Effector memory CD8-positive, alpha-beta T cell (primary cell): ENCODE results near the gene ADSS1.

Experiments
- ATAC-seq: fragments of 150-1000 bp; cut with Tn5 transposase; replicated peaks from 2 replicates; pipeline ENCODE4 v1.10.0; 2021; ENCODE audit warnings: mild to moderate bottlenecking, moderate library complexity
- DNase-seq, 3 experiments: peaks; one replicate each; pipeline ENCODE4 v3.0.0; 2021
- H3K27ac Mint-ChIP-seq, 2 donors: one replicate each; pipeline ENCODE4 v1.8.0; 2022; ENCODE audit warnings: mild to moderate bottlenecking in 2 of 2, mixed read lengths in 2 of 2, moderate library complexity in 2 of 2
- H3K27me3 Mint-ChIP-seq, 2 donors: one replicate each; pipeline ENCODE4 v1.8.0; 2022; ENCODE audit warnings: mixed read lengths in 2 of 2
- H3K36me3 Mint-ChIP-seq: one replicate; pipeline ENCODE4 v1.8.0; 2022; ENCODE audit warnings: mild to moderate bottlenecking, moderate library complexity, mixed read lengths; ENCODE audit not compliant: insufficient read depth
- H3K4me1 Mint-ChIP-seq, 2 donors: one replicate each; pipeline ENCODE4 v1.8.0; 2022; ENCODE audit warnings: low read depth in 2 of 2, mixed read lengths in 2 of 2
- H3K4me3 Mint-ChIP-seq, 2 donors: one replicate each; pipeline ENCODE4 v1.8.0; 2022; ENCODE audit warnings: mild to moderate bottlenecking in 2 of 2, mixed read lengths in 2 of 2, moderate library complexity in 2 of 2
- H3K9me3 Mint-ChIP-seq, 2 donors: one replicate each; pipeline ENCODE4 v1.8.0; 2022; ENCODE audit warnings: mixed read lengths in 2 of 2

ADSS1 gene

DNA sequence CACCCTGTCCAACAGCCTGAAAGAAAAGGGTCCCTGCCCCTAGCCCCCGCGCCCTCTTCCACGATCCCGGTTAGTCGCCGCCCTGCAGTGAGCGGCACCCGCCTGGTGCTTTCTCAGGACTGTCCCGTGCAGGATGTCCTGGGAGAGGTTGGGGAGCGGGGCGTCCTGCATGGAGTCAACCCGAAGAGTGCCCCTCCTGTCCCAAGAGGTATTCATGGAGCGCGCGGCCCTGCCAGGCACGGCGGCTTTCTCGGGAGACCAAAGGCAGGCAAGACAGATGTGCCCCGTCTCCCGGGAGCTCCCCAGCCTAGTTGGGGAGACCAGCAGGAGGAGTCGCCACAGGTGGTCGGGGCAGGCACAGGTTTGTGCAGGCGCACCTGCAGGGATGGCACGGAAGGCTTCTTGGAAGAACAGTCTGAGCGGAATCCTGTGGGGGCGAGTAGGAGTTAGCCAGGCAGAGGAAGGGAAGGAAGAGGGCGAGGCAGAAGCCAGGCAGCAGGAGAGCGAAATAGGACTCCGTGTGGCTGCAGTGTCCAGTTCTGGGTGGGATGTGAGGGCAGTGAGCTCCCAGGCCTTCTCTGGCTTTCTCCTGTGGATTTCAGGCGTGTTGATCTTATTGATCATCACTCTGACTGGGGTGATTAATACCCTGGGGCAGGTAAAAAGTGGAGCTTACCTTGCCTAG, 29.6 kb downstream of the ADSS1 start:
- Mint-ChIP-seq H3K27ac (peak overlapping the region; percentile 96 to 97), H3K36me3 (peaks cover 39% of the 10 kb centered on the region), H3K27me3 (no peaks in the 10 kb centered on the region), H3K4me3 (peak overlapping the region; percentile 88 to 89), H3K4me1 (peaks cover 19 to 34% of the 10 kb centered on the region in 2 donors), H3K9me3 (no peaks in the 10 kb centered on the region)
- DNase-seq (no peak), ATAC-seq (no peak)

GRCh38 chr14:104754213-104754851, 30.3 kb downstream of the ADSS1 start:
- DNase-seq = no peak
- no peak for ATAC-seq
- peaks cover 46% of the 10 kb centered on the region for H3K36me3 Mint-ChIP-seq
- no peaks in the 10 kb centered on the region for H3K27me3 Mint-ChIP-seq
- peak overlapping the region; percentile 88 to 89 for H3K4me3 Mint-ChIP-seq
- peaks cover 19 to 34% of the 10 kb centered on the region in 2 donors for H3K4me1 Mint-ChIP-seq
- H3K27ac Mint-ChIP-seq = peak overlapping the region; percentile 96 to 97
- H3K9me3 Mint-ChIP-seq = no peaks in the 10 kb centered on the region

GRCh38 chr14:104755621-104756020, 31.6 kb downstream of the ADSS1 start:
- H3K27me3 Mint-ChIP-seq = no peaks in the 10 kb centered on the region
- H3K36me3 Mint-ChIP-seq = peaks cover 53% of the 10 kb centered on the region
- peaks cover 19 to 37% of the 10 kb centered on the region in 2 donors for H3K4me1 Mint-ChIP-seq
- no peaks in the 10 kb centered on the region for H3K9me3 Mint-ChIP-seq
- no peak overlapping the region for H3K4me3 Mint-ChIP-seq
- ATAC-seq (no peak), DNase-seq (no peak)
- peak overlapping the region; percentile 44 to 55 for H3K27ac Mint-ChIP-seq

- H3K4me1 Mint-ChIP-seq = peaks cover 19 to 39% of the 10 kb centered on the region in 2 donors
- H3K4me3 Mint-ChIP-seq = no peak overlapping the region
- peak overlapping the region in 1 of 2 donors; percentile 44 for H3K27ac Mint-ChIP-seq
- ATAC-seq = no peak
- no peaks in the 10 kb centered on the region for H3K9me3 Mint-ChIP-seq
- DNase-seq = no peak
- no peaks in the 10 kb centered on the region for H3K27me3 Mint-ChIP-seq
- peaks cover 59% of the 10 kb centered on the region for H3K36me3 Mint-ChIP-seq
Measured at GRCh38 chr14:104756477-104757237, 32.6 kb downstream of the ADSS1 start.

DNA sequence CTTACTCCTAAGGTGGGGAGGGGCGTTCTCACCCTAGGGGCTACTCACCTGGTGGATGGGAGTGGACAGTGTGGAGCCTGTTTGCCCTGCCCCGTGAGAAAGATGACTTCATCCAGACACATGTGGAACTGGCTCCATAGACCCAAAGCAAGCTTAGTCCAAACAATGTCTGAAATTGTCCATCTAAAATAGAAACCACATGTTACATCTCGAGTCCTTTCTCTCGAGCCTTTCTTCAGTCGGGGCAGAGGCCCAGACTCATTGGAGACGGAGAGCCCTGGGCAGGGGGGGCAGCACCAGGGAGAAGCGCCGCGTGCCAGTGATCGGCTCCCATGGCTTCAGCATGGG, 33.2 kb downstream of the ADSS1 start:
- Mint-ChIP-seq H3K27me3 (no peaks in the 10 kb centered on the region), H3K27ac (no peak overlapping the region), H3K36me3 (peaks cover 62% of the 10 kb centered on the region), H3K4me3 (no peak overlapping the region), H3K4me1 (peaks cover 20 to 39% of the 10 kb centered on the region in 2 donors), H3K9me3 (no peaks in the 10 kb centered on the region)
- ATAC-seq (no peak), DNase-seq (no peak)

DNA sequence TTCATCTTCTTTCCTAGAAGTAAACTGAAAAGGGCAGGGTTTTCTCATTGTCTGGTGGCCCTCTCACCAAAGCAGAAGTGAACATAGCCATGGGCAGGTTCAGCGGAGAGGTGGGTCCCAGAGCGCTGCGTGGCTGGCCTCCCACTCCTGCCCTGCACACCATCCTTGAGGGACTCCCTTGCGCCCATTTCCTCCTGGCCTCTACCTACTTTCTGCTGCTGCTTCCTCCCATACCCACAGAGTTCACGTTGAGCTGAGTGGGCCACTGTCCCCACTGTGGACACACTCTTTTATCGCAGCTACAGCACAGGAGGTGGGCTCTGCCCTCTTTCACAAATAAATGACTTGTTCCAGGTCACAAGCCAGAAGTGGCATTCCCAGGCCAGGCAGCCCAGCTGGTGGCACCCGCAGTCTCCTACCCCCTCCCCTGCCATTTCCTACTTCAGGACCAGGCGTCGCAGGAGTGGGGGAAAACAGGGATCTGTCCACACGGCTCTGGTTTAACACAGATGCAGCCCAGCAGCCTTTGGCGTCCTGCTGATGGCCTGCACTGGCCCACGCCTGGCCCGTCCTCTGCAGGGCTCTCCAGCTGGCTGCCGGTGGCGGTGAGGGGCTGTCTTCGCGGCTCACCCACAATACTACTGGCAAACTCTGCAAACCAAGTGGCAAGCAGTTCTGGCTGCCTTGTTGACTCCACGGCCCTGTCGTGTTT, 33.8 kb downstream of the ADSS1 start:
- Mint-ChIP-seq H3K4me3 (no peak overlapping the region), H3K9me3 (no peaks in the 10 kb centered on the region), H3K36me3 (peaks cover 59% of the 10 kb centered on the region)

DNA sequence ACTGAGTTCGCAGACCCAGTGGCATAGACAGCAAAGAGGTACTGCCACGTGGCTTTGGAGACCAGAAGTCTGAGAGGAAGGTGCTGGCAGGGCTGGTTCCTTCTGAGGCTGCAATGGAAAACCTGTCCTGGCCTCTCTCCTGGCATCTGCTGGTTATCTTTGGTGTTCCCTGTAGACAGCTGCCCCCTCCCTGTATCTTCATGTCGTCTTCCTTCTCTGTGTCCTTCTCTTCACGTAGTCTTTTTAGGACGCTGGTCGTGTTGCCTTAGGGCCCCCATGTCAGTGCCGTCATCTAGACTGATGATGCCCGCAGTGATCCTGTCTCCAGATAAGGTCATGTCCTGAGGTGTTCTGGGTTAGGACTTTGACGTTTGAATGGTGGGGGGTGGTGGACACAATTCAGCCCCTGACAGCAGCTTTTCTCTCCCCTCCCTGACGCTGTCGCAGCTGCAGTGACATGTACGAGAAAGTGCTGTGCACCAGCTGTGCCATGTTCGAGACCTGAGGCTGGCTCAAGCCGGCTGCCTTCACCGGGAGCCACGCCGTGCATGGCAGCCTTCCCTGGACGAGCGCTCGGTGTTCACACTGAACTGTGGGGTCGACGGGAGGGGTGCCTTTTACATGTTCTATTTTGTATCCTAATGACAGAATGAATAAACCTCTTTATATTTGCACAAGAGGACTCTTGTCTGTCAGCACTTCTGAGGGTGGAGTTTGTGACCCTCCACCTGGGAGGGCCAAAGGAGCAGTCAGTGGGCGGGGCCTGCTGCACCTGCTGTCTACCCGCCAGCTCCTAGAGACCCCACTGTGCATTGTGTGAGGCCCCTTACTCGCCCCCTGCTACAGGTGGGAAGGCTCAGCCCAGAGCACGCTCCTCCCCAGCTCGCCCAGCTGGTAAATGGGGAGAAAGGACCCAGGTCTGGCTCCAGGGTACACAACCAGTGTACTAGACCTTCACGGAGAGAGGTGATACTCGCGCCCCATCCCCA, 35.2 kb downstream of the ADSS1 start:
- H3K9me3 Mint-ChIP-seq = no peaks in the 10 kb centered on the region
- H3K27me3 Mint-ChIP-seq = no peaks in the 10 kb centered on the region
- DNase-seq = no peak
- H3K36me3 Mint-ChIP-seq = peaks cover 47% of the 10 kb centered on the region
- H3K27ac Mint-ChIP-seq = peak overlapping the region in 1 of 2 donors; percentile 67
- H3K4me3 Mint-ChIP-seq = no peak overlapping the region
- no peak for ATAC-seq
- peaks cover 14 to 26% of the 10 kb centered on the region in 2 donors for H3K4me1 Mint-ChIP-seq

More for the DNA sequence above, 33.8 kb downstream of the ADSS1 start:
- DNase-seq (no peak), ATAC-seq (no peak)
- Mint-ChIP-seq H3K27ac (no peak overlapping the region), H3K27me3 (no peaks in the 10 kb centered on the region), H3K4me1 (peaks cover 23 to 37% of the 10 kb centered on the region in 2 donors)

DNA sequence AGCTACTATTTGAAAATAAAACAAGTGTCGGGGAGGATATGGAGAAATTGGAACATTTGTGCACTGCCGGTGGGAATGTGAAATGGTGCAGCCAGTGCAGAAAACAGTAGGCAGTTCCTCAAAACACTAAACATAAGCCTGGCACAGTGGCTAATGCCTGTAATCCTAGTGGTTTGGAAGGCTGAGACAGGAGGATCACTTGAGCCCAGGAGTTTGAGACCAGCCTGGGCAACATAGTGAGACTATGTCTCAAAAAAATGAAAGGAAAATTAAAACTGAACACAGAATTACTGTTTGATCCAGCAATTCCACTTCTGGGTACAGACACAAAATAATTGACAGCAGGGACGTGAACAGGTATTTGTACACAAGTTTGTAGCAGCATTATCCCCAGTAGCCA, 41.5 kb downstream of the ADSS1 start:
- no peak for DNase-seq
- Mint-ChIP-seq H3K4me1 (peaks cover 5 to 7% of the 10 kb centered on the region in 2 donors), H3K27ac (no peak overlapping the region), H3K27me3 (no peaks in the 10 kb centered on the region), H3K4me3 (no peak overlapping the region), H3K36me3 (peaks cover 32% of the 10 kb centered on the region), H3K9me3 (no peaks in the 10 kb centered on the region)
- ATAC-seq = no peak

DNA sequence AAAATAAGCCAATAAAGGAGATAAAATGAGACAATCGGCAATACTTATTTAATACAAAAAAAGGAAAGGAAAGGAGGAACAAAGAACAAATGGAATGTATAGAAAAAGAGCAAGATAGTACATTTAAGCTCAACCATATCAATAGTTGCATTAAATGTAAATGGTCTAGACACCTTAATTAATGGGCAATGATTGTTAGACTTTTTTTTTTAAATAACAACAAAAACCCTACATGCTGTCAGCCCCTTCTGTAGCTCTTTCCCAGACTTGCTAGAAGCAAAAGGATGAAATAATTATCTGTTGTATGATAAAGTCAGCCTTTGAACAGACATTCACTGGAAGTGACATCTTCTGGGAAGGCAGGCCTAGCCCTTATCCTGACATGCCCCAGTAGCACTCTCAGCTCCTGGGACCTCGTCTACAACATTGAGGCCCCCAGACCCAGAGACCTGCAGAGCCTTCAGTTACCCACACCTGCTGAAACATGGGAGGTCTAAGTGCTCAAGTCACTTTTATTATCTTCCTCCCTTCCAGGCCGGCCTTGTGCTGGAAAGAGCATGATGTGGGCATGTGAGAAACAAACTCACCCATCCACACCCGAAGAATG, 42.3 kb downstream of the ADSS1 start:
- Mint-ChIP-seq H3K4me3 (no peak overlapping the region), H3K36me3 (peaks cover 32% of the 10 kb centered on the region), H3K9me3 (no peaks in the 10 kb centered on the region), H3K4me1 (peaks cover 4 to 7% of the 10 kb centered on the region in 2 donors), H3K27me3 (no peaks in the 10 kb centered on the region), H3K27ac (peak overlapping the region in 1 of 2 donors; percentile 30)
- DNase-seq (no peak), ATAC-seq (no peak)

DNA sequence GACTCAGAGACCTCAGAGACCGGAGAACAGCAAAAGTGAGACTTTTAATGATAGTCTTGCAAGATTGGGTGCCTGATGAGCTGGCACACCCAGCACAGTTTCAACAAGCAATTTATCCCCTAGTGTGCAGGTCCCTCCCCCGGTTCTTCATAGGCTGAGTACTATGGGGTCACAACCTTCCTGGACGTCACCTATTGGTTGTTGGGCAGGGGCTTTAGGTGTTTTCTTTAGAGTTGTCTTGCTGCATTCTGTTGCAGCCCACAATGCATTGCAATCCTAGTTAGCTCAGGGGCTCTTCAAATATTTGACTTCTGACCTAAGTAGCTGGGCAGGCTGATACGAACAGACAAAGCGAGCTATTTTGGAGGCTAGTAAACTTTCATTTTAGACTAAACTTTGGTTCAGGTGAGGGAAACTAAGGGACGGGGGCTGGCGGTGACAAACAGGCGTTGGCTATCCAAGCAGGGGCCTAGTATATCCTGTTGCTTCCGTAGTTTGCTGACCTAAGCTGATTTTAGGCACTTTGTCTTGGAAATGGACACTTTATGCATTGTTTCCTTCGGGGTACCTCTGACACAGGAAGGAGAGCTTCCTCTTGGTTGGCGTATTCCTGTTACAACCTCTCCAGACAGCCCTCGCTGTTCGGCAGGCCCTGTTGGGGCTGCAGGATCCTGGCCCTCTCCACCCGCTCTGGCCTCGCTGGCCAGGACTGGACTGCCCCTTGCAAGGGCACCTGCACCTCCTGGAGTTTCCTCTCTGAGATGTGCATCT, 43.0 kb downstream of the ADSS1 start:
- H3K9me3 Mint-ChIP-seq = no peaks in the 10 kb centered on the region
- no peaks in the 10 kb centered on the region for H3K27me3 Mint-ChIP-seq
- no peak for ATAC-seq
- no peak overlapping the region for H3K27ac Mint-ChIP-seq
- no peak overlapping the region for H3K4me3 Mint-ChIP-seq
- no peak for DNase-seq
- H3K36me3 Mint-ChIP-seq = peaks cover 30% of the 10 kb centered on the region
- H3K4me1 Mint-ChIP-seq = peaks cover 4 to 7% of the 10 kb centered on the region in 2 donors

- ATAC-seq = no peak
- Mint-ChIP-seq H3K4me3 (no peak overlapping the region), H3K27ac (no peak overlapping the region), H3K36me3 (peaks cover 28% of the 10 kb centered on the region), H3K27me3 (no peaks in the 10 kb centered on the region), H3K4me1 (peaks cover 3 to 4% of the 10 kb centered on the region in 2 donors), H3K9me3 (no peaks in the 10 kb centered on the region)
- DNase-seq = no peak
Measured at GRCh38 chr14:104767634-104767918, 43.5 kb downstream of the ADSS1 start.
